HCT116 (cell line): ENCODE measurements around the gene CKS2. TPM values are rescaled to one million over a fixed set of nuclear protein-coding genes. Genes with fewer than 3 reads are reported as not detected.

Experiments used
- ATAC-seq: fragments of 200-7000 bp; cut with Tn5 transposase; 2 replicates; pipeline ENCODE4 v1.9.1; 2020; ENCODE audit warnings: mild to moderate bottlenecking, moderate library complexity
- BruUV-seq: library from RNA; stranded (reverse); fragments of 400-500 nt; replicated peaks from 2 replicates; lab custom pipeline; 2021; lab: Mats Ljungman, UMichigan
- CTCF ChIA-PET: fragments of 300-600 bp; sonication (Branson Sonifier 250); formaldehyde crosslinking; loops from one replicate; lab custom pipeline; 2021; ENCODE audit warnings: antibody characterized with exemption; lab: Charles Lee
- POLR2A ChIA-PET: fragments of 300-600, 350-600 bp; sonication (Branson Sonifier 250); formaldehyde crosslinking; loops from one replicate; lab custom pipeline; 2021; ENCODE audit warnings: antibody characterized with exemption; lab: Charles Lee
- RAD21 ChIA-PET, 2 experiments: fragments of 300-600 bp; sonication (Branson Sonifier 250); formaldehyde crosslinking; loops; one replicate each; lab custom pipeline; 2023; ENCODE audit warnings: low total read pairs in 2 of 2; ENCODE audit not compliant: uncharacterized antibody in 2 of 2, unreplicated experiment in 2 of 2, low non-redundant PET in 1 of 2; lab: Charles Lee
- DNase-seq: peaks from one replicate; pipeline ENCODE4 v3.0.0-alpha.2; 2010; ENCODE audit warnings: low read depth, low spot score
- H2AFZ ChIP-seq: fragments of 200-600 bp; shearing (Covaris generic), sonication (generic); 2 replicates; pipeline ENCODE4 v1.6.1; 2017; ENCODE audit warnings: low read depth, mixed run types, mixed read lengths, antibody characterized with exemption, low read length; ENCODE audit not compliant: poor library complexity, severe bottlenecking
- H3K27ac ChIP-seq: 2 replicates; pipeline ENCODE4 v1.5.1; 2012; ENCODE audit warnings: low read depth, low read length
- H3K27me3 ChIP-seq: fragments of 200-600 bp; sonication (generic); 2 replicates; pipeline ENCODE4 v1.6.1; 2016; ENCODE audit warnings: mixed run types, low read length, mixed read lengths; ENCODE audit not compliant: insufficient read depth
- H3K36me3 ChIP-seq, 2 experiments: fragments of 200-500 bp in 1 of 2; fragments of 200-600 bp in 1 of 2; sonication (Bioruptor generic) in 1 of 2; sonication (generic) in 1 of 2; 2 replicates each; pipeline versions ENCODE4 v1.5.1 to v1.6.1; 2014 to 2016; ENCODE audit warnings: low read length in 2 of 2, inconsistent platforms in 1 of 2, mixed read lengths in 1 of 2, mixed run types in 1 of 2; ENCODE audit not compliant: insufficient read depth in 2 of 2, control insufficient read depth in 1 of 2
- H3K4me1 ChIP-seq, 2 experiments: fragments of 200-600 bp in 1 of 2; sonication (generic) in 1 of 2; 2 replicates each; pipeline versions ENCODE4 v1.5.1 to v1.6.1; 2012 to 2017; ENCODE audit warnings: low read length in 2 of 2, inconsistent platforms in 1 of 2, mild to moderate bottlenecking in 1 of 2, mixed read lengths in 1 of 2, mixed run types in 1 of 2, moderate library complexity in 1 of 2; ENCODE audit not compliant: insufficient read depth in 2 of 2, control insufficient read depth in 1 of 2
- H3K4me2 ChIP-seq: fragments of 200-600 bp; sonication (generic); 2 replicates; pipeline ENCODE4 v1.6.1; 2017; ENCODE audit warnings: mixed run types, low read length, mixed read lengths
- H3K4me3 ChIP-seq, 2 experiments: fragments of 200-600 bp in 1 of 2; sonication (generic) in 1 of 2; replicated peaks in 1 of 2; 2 replicates each; pipeline ENCODE4 v1.5.1; 2011 to 2016; ENCODE audit warnings: low read length in 2 of 2, control low read depth in 1 of 2, low read depth in 1 of 2, mild to moderate bottlenecking in 1 of 2, mixed read lengths in 1 of 2, mixed run types in 1 of 2
- H3K79me2 ChIP-seq: fragments of 200-600 bp; sonication (generic); 2 replicates; pipeline ENCODE4 v1.6.1; 2017; ENCODE audit warnings: mild to moderate bottlenecking, mixed run types, low read length, moderate library complexity, mixed read lengths; ENCODE audit not compliant: insufficient read depth
- H3K9ac ChIP-seq: fragments of 200-600 bp; sonication (generic); 2 replicates; pipeline ENCODE4 v1.6.1; 2016; ENCODE audit warnings: low read length, mixed read lengths
- H3K9me2 ChIP-seq: fragments of 200-600 bp; sonication (generic), shearing (Covaris generic); 2 replicates; pipeline ENCODE4 v1.6.1; 2017; ENCODE audit warnings: mixed run types, mild to moderate bottlenecking, moderate library complexity; ENCODE audit not compliant: insufficient read depth
- H3K9me3 ChIP-seq, 2 experiments: fragments of 200-500 bp in 1 of 2; fragments of 200-600 bp in 1 of 2; sonication (Bioruptor generic) in 1 of 2; sonication (generic) in 1 of 2; 2 replicates each; pipeline ENCODE4 v1.6.1; 2014 to 2017; ENCODE audit warnings: low read length in 2 of 2, mixed read lengths in 2 of 2, inconsistent platforms in 1 of 2, low read depth in 1 of 2, mild to moderate bottlenecking in 1 of 2, mixed run types in 1 of 2, moderate library complexity in 1 of 2; ENCODE audit not compliant: control insufficient read depth in 1 of 2, insufficient read depth in 1 of 2
- H4K20me1 ChIP-seq: fragments of 200-600 bp; sonication (generic), shearing (Covaris generic); 2 replicates; pipeline ENCODE4 v1.6.1; 2017; ENCODE audit warnings: mixed run types, mild to moderate bottlenecking, moderate library complexity; ENCODE audit not compliant: insufficient read depth
- CBX3 ChIP-seq: IDR thresholded peaks from 2 replicates; pipeline ENCODE4 v1.6.1; 2012; ENCODE audit warnings: low read depth
- CEBPB ChIP-seq: IDR thresholded peaks from 2 replicates; pipeline ENCODE4 v1.6.1; 2012; ENCODE audit warnings: low read depth
- EZH2 ChIP-seq: fragments of 200-600 bp; sonication (generic); IDR thresholded peaks from 2 replicates; pipeline ENCODE4 v1.6.1; 2017; ENCODE audit warnings: antibody characterized with exemption, mixed run types
- EZH2phosphoT487 ChIP-seq: fragments of 200-600 bp; IDR thresholded peaks from 2 replicates; pipeline ENCODE4 v1.6.1; 2018; ENCODE audit warnings: antibody characterized with exemption, borderline replicate concordance
- FOSL1 ChIP-seq: IDR thresholded peaks from 2 replicates; pipeline ENCODE4 v1.6.1; 2012; ENCODE audit warnings: low read depth
- JUND ChIP-seq: IDR thresholded peaks from 2 replicates; pipeline ENCODE4 v1.6.1; 2012
- POLR2AphosphoS5 ChIP-seq: IDR thresholded peaks from 2 replicates; pipeline ENCODE4 v1.6.1; 2011; ENCODE audit warnings: mild to moderate bottlenecking, low read depth, low read length, moderate library complexity
- SIN3A ChIP-seq: IDR thresholded peaks from 2 replicates; pipeline ENCODE4 v1.6.1; 2012; ENCODE audit warnings: low read depth
- SP1 ChIP-seq: IDR thresholded peaks from 2 replicates; pipeline ENCODE4 v1.6.1; 2012; ENCODE audit warnings: low read depth
- TCF7L2 ChIP-seq: IDR thresholded peaks from 2 replicates; pipeline ENCODE4 v1.7.0; 2011; ENCODE audit warnings: borderline replicate concordance, inconsistent platforms; ENCODE audit not compliant: insufficient read depth, insufficient read length; ENCODE audit errors: extremely low read depth
- YY1 ChIP-seq: IDR thresholded peaks from 2 replicates; pipeline ENCODE4 v1.6.1; 2011; ENCODE audit warnings: low read length, low read depth, moderate library complexity, mild to moderate bottlenecking; ENCODE audit not compliant: insufficient replicate concordance; ENCODE audit errors: extremely low read depth
- ZNF274 ChIP-seq: fragments of 200-500 bp; sonication (Bioruptor generic); IDR thresholded peaks from 2 replicates; pipeline ENCODE4 v1.6.1; 2014; ENCODE audit warnings: mild to moderate bottlenecking, low read depth, low read length, inconsistent platforms
- intact Hi-C: fragments of 100-400 bp; cut with micrococcal nuclease; formaldehyde crosslinking; loops from 2 replicates; pipeline ENCODE4 v1.10.0; 2022
- total RNA-seq: library from RNA; stranded (reverse); gene quantifications from one replicate; pipeline ENCODE4 v1.2.1, GENCODE V29; 2021; ENCODE audit not compliant: unreplicated experiment
- TF ChIP-seq, protein P1 (sequence below), 3 experiments: fragments of 200-600 bp in 1 of 3; sonication (generic) in 1 of 3; IDR thresholded peaks in 2 of 3; conservative IDR thresholded peaks in 1 of 3; 2 replicates each; pipeline ENCODE4 v1.5.1; 2012 to 2017; ENCODE audit warnings: low read depth in 2 of 3, low read length in 2 of 3, antibody characterized with exemption in 1 of 3, borderline replicate concordance in 1 of 3, control low read depth in 1 of 3, mild to moderate bottlenecking in 1 of 3, mixed read lengths in 1 of 3, mixed run types in 1 of 3, moderate library complexity in 1 of 3; ENCODE audit not compliant: insufficient read depth in 1 of 3
- TF ChIP-seq, protein P2 (sequence below): IDR thresholded peaks from 2 replicates; pipeline ENCODE4 v1.6.1; 2012
- TF ChIP-seq, protein P3 (sequence below): IDR thresholded peaks from 2 replicates; pipeline ENCODE4 v1.6.1; 2011; ENCODE audit warnings: mild to moderate bottlenecking, low read length, moderate library complexity; ENCODE audit not compliant: insufficient replicate concordance; ENCODE audit errors: extremely low read depth

Gene CKS2
- total RNA-seq, 1 experiment from 2014 or later: 242 TPM

DNA sequence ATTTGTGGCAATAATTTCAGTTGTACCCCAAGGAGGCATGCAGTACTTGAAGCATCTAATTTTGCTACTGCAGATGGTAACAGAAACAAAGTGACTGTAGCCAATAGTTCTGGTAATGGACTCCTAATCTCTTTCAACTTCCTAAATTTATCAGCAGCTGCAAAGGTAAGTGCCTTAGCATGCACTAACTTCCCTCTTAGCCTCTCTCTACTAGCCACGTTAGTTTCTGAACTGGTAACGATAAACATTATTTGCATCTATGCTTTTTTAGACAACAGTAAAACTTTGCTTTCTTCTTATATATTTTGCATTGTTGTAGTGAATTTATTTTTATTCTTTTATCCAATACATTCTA is 6.2 kb upstream of the CKS2 start:
- H2AFZ ChIP-seq: no peak overlapping the region
- peaks cover 5 to 11% of the 10 kb centered on the region in 2 experiments for H3K4me1 ChIP-seq
- H3K27me3 ChIP-seq: no peaks in the 10 kb centered on the region
- no peak overlapping the region for H3K27ac ChIP-seq
- CTCF ChIA-PET: no interaction called here
- no peaks in the 10 kb centered on the region for H3K9me2 ChIP-seq
- no peak for DNase-seq
- TF ChIP-seq JUND (no peak), YY1 (no peak), CEBPB (no peak), FOSL1 (no peak), CBX3 (no peak)
- H3K9ac ChIP-seq: no peak overlapping the region
- no peaks in the 10 kb centered on the region for H3K36me3 ChIP-seq
- ATAC-seq: no peak
- no TSS peak for BruUV-seq
- no peak overlapping the region for H3K4me2 ChIP-seq
- H4K20me1 ChIP-seq: no peaks in the 10 kb centered on the region
- intact Hi-C loops: no loop called here
- H3K9me3 ChIP-seq: no peaks in the 10 kb centered on the region
- H3K4me3 ChIP-seq: no peak overlapping the region
- peaks cover 3% of the 10 kb centered on the region; the same call in 1 of the 2 replicates for H3K79me2 ChIP-seq
- RAD21 ChIA-PET: no interaction called here
- POLR2A ChIA-PET: no interaction called here

DNA sequence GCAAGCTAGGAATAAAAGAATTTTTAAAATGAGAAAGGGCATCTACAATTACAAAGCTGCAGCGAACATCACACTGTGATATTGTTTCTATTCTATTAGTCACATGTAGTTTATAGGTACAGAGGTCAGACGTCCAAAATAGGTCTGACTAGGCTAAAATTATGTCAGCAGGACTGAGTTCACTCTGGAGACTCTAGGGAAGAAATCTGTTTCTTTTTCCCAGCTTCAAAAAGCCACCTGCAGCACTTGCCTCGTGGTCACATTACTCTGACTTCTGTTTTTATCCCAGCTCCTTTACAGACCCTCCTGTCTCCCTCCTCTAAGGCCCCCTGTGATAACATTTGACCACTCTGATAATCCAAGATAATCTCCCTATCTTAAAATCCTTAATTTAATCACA is 5.1 kb upstream of the CKS2 start:
- ChIA-PET CTCF (no interaction called here), POLR2A (no interaction called here), RAD21 (no interaction called here)
- no peaks in the 10 kb centered on the region for H3K36me3 ChIP-seq
- H2AFZ ChIP-seq: no peak overlapping the region
- no peaks in the 10 kb centered on the region for H4K20me1 ChIP-seq
- no peak overlapping the region for H3K4me2 ChIP-seq
- intact Hi-C loops: no loop called here
- ATAC-seq (no peak), DNase-seq (no peak)
- H3K9me3 ChIP-seq: no peaks in the 10 kb centered on the region
- H3K79me2 ChIP-seq: peaks cover 11% of the 10 kb centered on the region
- H3K27ac ChIP-seq: no peak overlapping the region
- no peak overlapping the region for H3K9ac ChIP-seq
- no peak overlapping the region for H3K4me3 ChIP-seq
- peaks cover 5 to 9% of the 10 kb centered on the region in 2 experiments for H3K4me1 ChIP-seq
- TF ChIP-seq SP1 (no peak), EZH2 (no peak), SIN3A (no peak), YY1 (no peak), CEBPB (no peak), POLR2AphosphoS5 (no peak), TCF7L2 (no peak), EZH2phosphoT487 (no peak), FOSL1 (no peak), JUND (no peak), ZNF274 (no peak)
- TF ChIP-seq, protein P1, sequence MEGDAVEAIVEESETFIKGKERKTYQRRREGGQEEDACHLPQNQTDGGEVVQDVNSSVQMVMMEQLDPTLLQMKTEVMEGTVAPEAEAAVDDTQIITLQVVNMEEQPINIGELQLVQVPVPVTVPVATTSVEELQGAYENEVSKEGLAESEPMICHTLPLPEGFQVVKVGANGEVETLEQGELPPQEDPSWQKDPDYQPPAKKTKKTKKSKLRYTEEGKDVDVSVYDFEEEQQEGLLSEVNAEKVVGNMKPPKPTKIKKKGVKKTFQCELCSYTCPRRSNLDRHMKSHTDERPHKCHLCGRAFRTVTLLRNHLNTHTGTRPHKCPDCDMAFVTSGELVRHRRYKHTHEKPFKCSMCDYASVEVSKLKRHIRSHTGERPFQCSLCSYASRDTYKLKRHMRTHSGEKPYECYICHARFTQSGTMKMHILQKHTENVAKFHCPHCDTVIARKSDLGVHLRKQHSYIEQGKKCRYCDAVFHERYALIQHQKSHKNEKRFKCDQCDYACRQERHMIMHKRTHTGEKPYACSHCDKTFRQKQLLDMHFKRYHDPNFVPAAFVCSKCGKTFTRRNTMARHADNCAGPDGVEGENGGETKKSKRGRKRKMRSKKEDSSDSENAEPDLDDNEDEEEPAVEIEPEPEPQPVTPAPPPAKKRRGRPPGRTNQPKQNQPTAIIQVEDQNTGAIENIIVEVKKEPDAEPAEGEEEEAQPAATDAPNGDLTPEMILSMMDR (IDR thresholded peaks at IDR 0.05 in 2 of 3, conservative IDR thresholded peaks at IDR 0.05 in 1 of 3; ENCODE audit: borderline replicate concordance in 1 of 3, insufficient read depth in 1 of 3, low read depth in 2 of 3, low read length in 2 of 3): no peak
- TF ChIP-seq, protein P2, sequence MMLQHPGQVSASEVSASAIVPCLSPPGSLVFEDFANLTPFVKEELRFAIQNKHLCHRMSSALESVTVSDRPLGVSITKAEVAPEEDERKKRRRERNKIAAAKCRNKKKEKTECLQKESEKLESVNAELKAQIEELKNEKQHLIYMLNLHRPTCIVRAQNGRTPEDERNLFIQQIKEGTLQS: no peak
- TF ChIP-seq, protein P3, sequence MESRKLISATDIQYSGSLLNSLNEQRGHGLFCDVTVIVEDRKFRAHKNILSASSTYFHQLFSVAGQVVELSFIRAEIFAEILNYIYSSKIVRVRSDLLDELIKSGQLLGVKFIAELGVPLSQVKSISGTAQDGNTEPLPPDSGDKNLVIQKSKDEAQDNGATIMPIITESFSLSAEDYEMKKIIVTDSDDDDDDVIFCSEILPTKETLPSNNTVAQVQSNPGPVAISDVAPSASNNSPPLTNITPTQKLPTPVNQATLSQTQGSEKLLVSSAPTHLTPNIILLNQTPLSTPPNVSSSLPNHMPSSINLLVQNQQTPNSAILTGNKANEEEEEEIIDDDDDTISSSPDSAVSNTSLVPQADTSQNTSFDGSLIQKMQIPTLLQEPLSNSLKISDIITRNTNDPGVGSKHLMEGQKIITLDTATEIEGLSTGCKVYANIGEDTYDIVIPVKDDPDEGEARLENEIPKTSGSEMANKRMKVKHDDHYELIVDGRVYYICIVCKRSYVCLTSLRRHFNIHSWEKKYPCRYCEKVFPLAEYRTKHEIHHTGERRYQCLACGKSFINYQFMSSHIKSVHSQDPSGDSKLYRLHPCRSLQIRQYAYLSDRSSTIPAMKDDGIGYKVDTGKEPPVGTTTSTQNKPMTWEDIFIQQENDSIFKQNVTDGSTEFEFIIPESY: no peak
- no peaks in the 10 kb centered on the region for H3K27me3 ChIP-seq
- H3K9me2 ChIP-seq: no peaks in the 10 kb centered on the region
- BruUV-seq: no TSS peak
